ENCODE results near the gene HOXA9. TPM values are rescaled to one million over a fixed set of nuclear protein-coding genes. Genes with fewer than 3 reads are reported as not detected.
A peak's percentile ranks its signal among the peaks of the same experiment; 100 is the strongest.

HOXA9 gene
- total and polyA plus RNA-seq, 7 donors = 13.0 to 35.7 (median 21.6) TPM

GRCh38 chr7:27204851-27205322 is 39.5 kb upstream of the HOXA9 start:
- peak overlapping the region; percentile 20 to 45 (median 35) for H3K4me3 ChIP-seq
- TF ChIP-seq EP300 (IDR thresholded peaks at IDR 0.05) (no peak), POLR2A (IDR thresholded peaks at IDR 0.05) (no peak), CTCF (IDR thresholded peaks at IDR 0.05) (no peak), POLR2AphosphoS5 (IDR thresholded peaks at IDR 0.05) (peak in 1 of 4 donors; percentile 8)
- no peaks in the 10 kb centered on the region for H3K36me3 ChIP-seq
- intact Hi-C loops (cut with DNase I) = loop anchor here (5.0 to 10.0 kb wide), 4 partner anchors 37 to 1200 kb away; partner anchors contain the start of genes EVX1 and TAX1BP1
- 2 to 6% methylated on average over 41 of the region's 41 CpGs for WGBS, 2 donors
- no peak for DNase-seq
- H3K4me1 ChIP-seq = peaks cover 0 to 31% (median 27%) of the 10 kb centered on the region in 4 donors
- peaks cover 17 to 77% (median 19%) of the 10 kb centered on the region in 3 donors for H3K27me3 ChIP-seq
- H3K27ac ChIP-seq = peak overlapping the region in 2 of 4 donors; percentile 2 to 51
- no peaks in the 10 kb centered on the region for H3K9me3 ChIP-seq

GRCh38 chr7:27203964-27204594 is 38.7 kb upstream of the HOXA9 start:
- DNase-seq = no peak
- 11 to 30% methylated on average over 4 of the region's 4 CpGs for WGBS, 2 donors
- TF ChIP-seq CTCF (IDR thresholded peaks at IDR 0.05) (no peak), EP300 (IDR thresholded peaks at IDR 0.05) (no peak), POLR2A (IDR thresholded peaks at IDR 0.05) (no peak), POLR2AphosphoS5 (IDR thresholded peaks at IDR 0.05) (no peak)
- Histone ChIP-seq H3K9me3 (no peaks in the 10 kb centered on the region), H3K27me3 (peaks cover 17 to 74% (median 19%) of the 10 kb centered on the region in 3 donors), H3K4me1 (peaks cover 0 to 32% (median 28%) of the 10 kb centered on the region in 4 donors), H3K27ac (peak overlapping the region in 2 of 4 donors; percentile 33 to 51), H3K36me3 (no peaks in the 10 kb centered on the region), H3K4me3 (peak overlapping the region in 1 of 4 donors; percentile 45)
- intact Hi-C loops (cut with DNase I) = loop anchor here (5.0 to 10.0 kb wide), 3 partner anchors 538 to 1201 kb away; partner anchors contain the start of gene TAX1BP1

GRCh38 chr7:27203365-27203953 is 38.1 kb upstream of the HOXA9 start:
- WGBS, 2 donors = 7 to 26% methylated on average over 10 of the region's 10 CpGs
- H3K4me1 ChIP-seq = peaks cover 0 to 38% (median 29%) of the 10 kb centered on the region in 4 donors
- H3K27ac ChIP-seq = peak overlapping the region in 2 of 4 donors; percentile 33 to 51
- DNase-seq = no peak
- peaks cover 17 to 74% (median 19%) of the 10 kb centered on the region in 3 donors for H3K27me3 ChIP-seq
- TF ChIP-seq POLR2A (IDR thresholded peaks at IDR 0.05) = no peak
- intact Hi-C loops (cut with DNase I) = loop anchor here (5.0 to 10.0 kb wide), 3 partner anchors 539 to 1201 kb away; partner anchors contain the start of gene TAX1BP1
- no peaks in the 10 kb centered on the region for H3K36me3 ChIP-seq
- H3K9me3 ChIP-seq = no peaks in the 10 kb centered on the region
- H3K4me3 ChIP-seq = no peak overlapping the region

- TF ChIP-seq POLR2A (IDR thresholded peaks at IDR 0.05) = no peak
- no peak for TF ChIP-seq CTCF (IDR thresholded peaks at IDR 0.05)
- TF ChIP-seq POLR2AphosphoS5 (IDR thresholded peaks at IDR 0.05) = no peak
- TF ChIP-seq EP300 (IDR thresholded peaks at IDR 0.05) = no peak
- Histone ChIP-seq H3K9me3 (no peaks in the 10 kb centered on the region), H3K4me1 (peaks cover 0 to 44% (median 32%) of the 10 kb centered on the region in 4 donors)
These were observed 37.5 kb upstream of the HOXA9 start for GRCh38 chr7:27202862-27203134.

More at GRCh38 chr7:27202862-27203134, 37.5 kb upstream of the HOXA9 start:
- H3K36me3 ChIP-seq = no peaks in the 10 kb centered on the region
- DNase-seq = no peak
- intact Hi-C loops (cut with DNase I) = loop anchor here (5.0 to 10.0 kb wide), 3 partner anchors 540 to 1202 kb away; partner anchors contain the start of gene TAX1BP1
- peaks cover 17 to 79% (median 19%) of the 10 kb centered on the region in 3 donors for H3K27me3 ChIP-seq
- WGBS, 2 donors = 13 to 18% methylated on average over 3 of the region's 3 CpGs
- H3K4me3 ChIP-seq = no peak overlapping the region
- peak overlapping the region in 2 of 4 donors; percentile 33 to 51 for H3K27ac ChIP-seq

All from sigmoid colon (tissue), 7 donors.